Astrocyte of the hippocampus (primary cell): ENCODE measurements around the gene LCMT2.
A peak's percentile ranks its signal among the peaks of the same experiment; 100 is the strongest.

Experiments
- DNase-seq: peaks from one replicate; pipeline ENCODE4 v3.0.0; 2011; ENCODE audit warnings: low read depth, low spot score

LCMT2 gene

DNA sequence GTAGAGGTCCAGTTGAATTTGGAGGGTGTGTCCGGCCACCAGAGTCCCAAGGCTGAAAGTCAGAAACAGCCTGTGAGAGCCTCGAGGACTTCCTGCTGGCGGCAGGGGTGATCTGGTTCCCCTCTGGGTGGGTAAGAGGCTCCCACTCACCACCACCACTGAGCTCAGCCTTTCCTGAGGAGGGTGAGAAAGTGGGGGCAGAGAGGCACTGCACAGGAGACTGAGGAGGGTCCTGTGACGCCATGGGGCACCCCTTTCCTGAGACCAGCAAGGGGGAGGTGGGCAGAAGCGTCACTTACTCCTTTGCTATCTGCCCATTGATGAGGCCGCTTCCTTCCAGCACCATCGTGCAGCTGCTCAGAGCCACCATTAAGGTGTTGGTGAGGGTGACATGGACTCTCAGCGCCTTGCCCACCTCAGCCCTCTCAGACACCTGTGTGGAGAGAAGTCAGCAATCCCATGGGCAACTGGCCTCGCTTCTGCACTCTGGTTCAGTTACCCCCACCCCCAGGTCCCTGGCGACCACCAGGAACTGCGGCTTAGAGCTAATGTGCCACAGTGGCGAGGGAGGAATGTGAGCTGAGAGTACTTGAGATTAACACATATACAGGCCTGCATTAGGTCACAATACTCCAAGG is 53.7 kb downstream of the LCMT2 start:
- DNase-seq, result no peak

GRCh38 chr15:43275740-43276562 is 54.4 kb downstream of the LCMT2 start:
- DNase-seq, result no peak

DNA sequence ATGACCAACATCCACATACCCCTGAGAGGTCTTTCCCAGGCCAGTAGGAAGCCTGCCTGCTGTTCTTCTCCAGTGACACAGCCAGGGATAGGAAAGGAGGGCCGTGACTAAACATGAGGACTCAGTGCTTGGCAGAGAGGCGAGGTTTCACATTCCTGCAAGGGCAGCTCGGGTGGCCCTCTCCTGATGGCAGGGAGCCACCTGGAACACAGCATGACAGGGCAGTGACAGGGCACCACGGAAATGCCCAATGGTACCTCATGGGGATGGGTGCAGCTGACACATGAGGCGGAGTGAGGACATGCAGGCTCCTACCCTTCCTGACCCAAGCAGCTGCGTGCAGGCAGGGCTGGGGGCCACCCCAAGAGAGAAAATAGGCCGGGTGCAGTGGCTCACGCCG is 56.2 kb downstream of the LCMT2 start:
- DNase-seq, result peak; percentile 38
